GM19397 (cell line): ENCODE measurements around the gene NUPR2.
"Not testable (repeated sequence)": the region's sequence is repeated elsewhere in the genome, so short reads cannot be mapped to it uniquely, and the experiment has no call there.

ENCODE experiments used
- ATAC-seq: cut with Tn5 transposase; IDR thresholded peaks from one replicate; pipeline ENCODE4 v1.9.1; 2021; ENCODE audit warnings: mild to moderate bottlenecking, moderate library complexity; ENCODE audit not compliant: unreplicated experiment

NUPR2 gene

DNA sequence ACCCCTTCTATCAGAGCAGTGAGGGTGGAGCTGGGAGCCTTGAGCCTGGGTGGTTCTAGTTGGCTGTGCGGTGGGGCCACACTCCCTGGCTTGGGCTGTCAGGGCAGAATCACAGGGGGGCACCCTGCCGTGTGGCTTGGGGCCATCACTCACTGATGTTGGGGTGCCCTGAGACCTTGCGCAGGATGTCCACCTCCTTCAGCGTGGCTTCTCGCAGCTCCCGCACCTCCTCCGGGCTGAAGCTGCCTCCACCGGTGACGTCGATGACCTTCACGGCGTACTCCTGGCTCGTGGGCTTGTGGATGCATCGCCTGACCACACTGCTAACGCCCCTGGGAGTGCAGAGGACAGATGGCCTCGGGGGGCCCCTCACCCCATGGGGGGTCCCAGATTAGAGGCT, 28.8 kb downstream of the NUPR2 start:
- ATAC-seq = no peak

DNA sequence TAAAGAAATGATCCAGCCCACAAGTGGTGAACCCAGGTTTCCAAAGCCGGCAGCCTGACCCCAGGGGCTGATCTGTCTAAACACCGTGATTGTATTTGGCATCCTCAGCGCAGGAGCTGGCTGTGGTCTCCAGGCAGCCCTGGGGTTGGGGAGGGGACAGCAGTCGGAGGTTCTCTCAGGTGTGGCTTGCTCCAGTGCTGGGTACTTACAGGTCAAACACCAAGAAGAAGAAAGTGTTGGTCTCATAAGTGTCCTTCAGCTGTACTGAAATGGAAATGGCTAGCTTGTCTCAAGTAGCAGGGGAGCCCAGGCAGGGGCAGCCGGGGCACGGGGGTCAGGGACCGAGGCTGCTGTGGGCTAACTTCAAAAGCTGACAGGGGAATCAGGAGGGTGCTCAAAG, 29.5 kb downstream of the NUPR2 start:
- ATAC-seq = no peak

DNA sequence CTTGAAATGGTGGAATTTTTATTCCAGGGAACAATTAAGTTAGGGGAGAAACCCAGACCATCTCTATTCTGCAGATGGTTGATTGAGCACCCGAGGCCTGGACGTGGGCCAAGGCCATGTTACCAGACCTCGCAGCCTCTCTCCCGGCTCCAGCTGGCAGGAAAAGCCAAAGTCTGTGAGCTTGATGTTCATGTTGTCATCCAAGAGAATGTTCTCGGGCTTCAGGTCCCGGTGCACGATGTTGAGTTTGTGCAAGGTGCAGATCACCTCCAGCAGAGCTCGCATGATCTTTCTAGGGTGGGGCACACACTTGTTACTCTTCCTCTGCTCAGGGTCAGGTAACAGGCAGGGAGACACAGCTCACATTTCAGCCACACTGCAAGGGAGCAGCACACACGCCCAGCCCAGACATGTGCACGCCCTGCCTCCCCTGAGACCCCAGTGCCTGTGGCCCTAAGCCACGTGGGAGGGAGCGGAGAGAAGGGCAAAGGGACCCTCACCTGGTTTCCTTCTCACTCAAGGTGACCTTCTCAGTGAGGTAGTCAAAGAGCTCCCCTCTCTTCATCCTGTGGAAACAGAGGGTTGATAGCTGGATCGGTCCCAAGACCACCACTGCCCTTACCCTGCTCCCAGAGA, 32.9 kb downstream of the NUPR2 start:
- no peak for ATAC-seq

DNA sequence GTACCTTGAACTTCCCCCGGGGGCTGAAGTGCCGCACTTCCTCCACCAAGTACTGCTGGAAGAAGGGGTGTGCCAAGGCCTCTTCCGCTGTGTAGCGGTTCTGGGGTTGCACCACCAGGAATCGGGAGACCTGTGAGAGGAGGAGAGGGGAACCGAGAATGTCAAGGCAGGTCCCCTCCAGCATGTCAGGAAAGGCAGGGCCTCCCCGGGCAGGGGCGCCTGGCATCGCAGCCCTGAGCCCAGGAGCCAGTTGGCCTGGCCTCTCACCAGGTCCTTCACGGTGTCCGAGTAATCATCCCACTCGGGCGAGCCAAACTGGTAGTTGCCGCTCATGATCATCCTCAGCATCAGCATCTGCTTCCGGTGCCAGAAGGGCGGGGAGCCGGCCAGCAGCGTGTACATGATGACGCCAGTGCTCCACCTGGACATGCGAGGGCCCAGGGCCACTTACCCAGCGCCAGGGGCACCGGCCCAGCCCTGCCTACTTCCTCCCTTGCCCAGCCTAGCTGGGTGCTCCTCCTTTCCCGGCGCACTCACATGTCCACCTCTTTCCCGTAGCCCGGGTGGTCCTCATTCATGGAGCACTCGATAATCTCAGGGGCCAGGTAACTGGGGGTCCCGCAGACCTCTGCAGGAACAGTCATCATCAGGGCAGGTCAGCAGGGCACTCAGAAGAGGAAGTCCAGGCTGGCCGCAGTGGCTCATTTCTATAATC, 34.4 kb downstream of the NUPR2 start:
- ATAC-seq = no peak

DNA sequence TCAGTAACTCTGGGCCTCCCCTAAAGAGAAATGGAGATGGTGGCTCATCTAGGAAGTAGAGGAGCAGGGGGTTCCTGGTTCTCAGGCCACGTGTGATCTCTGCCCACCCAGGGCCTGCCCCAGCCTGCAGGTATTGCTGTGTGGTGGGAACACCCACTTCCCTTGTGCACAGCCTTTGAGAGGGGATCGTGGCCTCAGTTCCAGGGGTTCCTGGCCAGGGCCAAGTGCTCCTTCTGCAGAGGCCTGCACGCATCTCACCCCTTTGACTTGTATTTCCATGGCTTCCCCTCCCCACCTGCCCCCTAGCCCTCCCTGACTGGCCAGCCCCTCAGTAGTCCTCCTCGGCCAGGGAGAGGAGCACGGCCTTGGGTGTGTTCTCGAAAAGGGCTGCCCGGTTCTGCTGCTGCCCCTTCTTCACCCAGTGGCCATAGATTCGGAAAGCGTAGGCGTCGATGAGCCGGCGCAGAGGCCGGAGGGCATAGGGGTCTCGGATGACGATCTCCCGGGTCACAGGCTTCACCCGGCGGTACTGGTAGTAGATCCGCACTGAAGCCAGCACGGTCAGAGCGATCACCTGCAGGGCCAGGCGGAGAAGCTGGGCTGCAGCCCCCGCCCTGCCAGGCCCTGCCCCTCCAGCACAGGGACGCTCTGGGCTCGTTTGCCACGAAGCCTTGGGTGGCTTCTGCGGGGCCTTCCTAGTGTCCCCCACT, 35.3 kb downstream of the NUPR2 start:
- not testable (repeated sequence) for ATAC-seq

DNA sequence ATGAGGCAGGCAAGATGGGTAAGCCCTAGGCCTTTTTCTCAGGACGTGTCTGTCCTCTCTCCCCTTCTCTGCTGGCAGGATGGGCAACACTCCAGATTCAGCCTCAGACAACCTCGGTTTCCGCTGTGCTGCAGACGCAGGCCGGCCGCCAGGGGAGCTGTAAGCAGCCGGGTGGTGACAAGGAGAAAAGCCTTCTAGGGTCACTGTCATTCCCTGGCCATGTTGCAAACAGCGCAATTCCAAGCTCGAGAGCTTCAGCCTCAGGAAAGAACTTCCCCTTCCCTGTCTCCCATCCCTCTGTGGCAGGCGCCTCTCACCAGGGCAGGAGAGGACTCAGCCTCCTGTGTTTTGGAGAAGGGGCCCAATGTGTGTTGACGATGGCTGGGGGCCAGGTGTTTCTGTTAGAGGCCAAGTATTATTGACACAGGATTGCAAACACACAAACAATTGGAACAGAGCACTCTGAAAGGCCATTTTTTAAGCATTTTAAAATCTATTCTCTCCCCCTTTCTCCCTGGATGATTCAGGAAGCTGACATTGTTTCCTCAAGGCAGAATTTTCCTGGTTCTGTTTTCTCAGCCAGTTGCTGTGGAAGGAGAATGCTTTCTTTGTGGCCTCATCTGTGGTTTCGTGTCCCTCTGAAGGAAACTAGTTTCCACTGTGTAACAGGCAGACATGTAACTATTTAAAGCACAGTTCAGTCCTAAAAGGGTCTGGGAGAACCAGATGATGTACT, 36.6 kb downstream of the NUPR2 start:
- no peak for ATAC-seq

DNA sequence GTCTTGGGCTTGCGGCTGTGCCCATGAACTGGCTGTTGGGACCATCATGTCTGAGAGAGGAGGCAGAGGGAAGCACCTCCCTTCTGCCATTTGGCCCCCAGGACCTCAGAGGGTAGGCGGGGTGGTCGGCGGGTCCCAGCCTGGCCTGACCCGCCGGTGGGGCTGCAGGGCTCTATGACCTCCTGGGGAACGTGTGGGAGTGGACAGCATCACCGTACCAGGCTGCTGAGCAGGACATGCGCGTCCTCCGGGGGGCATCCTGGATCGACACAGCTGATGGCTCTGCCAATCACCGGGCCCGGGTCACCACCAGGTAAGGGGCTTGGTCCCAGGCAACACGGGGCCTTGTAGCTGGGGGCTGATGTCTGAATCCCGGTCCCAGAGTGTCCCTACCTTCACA, 38.0 kb downstream of the NUPR2 start:
- no peak for ATAC-seq

DNA sequence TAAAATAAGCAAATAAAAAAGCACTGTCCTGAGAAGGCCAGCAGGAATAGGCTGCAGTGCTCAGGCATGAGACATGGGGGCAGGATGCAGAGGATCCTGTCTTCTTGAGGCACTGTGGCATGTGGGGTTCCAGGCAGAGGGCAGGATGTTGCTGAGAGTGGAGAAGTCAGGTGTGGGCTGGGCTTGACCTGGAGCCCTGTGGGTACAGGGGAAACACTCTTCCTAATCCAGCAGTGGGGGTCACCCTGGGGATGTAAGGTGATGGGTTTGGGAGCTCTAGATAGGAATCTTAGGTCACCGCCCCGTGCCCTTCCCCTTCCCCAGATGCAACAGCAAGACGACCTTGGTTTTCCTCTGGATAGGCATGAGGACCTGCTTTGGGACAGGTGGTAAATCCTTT, 38.5 kb downstream of the NUPR2 start:
- no peak for ATAC-seq

DNA sequence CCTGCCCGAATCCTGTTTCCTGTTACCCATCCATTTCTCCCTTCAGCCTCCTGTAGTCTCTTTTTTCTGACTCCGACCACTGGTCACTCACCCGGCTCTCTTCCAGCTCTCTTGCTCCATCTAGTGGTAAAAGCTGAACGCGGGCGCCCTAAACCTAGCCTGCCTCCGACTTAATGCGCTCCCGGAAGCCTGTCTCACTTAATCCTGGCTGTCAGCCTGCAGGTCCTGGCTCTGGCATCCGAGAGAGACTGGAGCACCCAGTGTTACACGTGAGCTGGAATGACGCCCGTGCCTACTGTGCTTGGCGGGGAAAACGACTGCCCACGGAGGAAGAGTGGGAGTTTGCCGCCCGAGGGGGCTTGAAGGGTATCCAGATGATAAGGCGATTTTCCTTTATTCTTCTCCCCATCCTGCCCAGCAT, 41.8 kb downstream of the NUPR2 start:
- ATAC-seq = peak; percentile 92

DNA sequence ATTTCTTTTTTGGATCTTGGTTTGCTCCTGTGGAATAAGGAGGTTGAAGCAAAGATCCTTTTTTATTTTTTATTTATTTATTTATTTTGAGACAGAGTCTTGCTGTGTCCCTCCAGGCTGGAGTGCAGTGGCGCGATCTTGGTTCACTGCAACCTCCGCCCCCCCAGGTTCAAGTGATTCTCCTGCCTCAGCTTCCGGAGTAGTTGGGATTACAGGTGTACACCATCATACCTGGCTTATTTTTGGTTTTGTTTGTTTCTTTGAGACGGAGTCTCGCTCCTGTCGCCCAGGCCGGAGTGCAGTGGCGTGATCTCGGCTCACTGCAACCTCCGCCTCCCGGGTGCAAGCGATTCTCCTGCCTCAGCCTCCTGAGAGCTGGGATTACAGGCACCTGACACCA, 49.8 kb downstream of the NUPR2 start:
- ATAC-seq = not testable (repeated sequence)
